Skeletal muscle satellite cell (primary cell): Measurements from ENCODE around the gene THRB.
"Not testable (repeated sequence)": the region's sequence is repeated elsewhere in the genome, so short reads cannot be mapped to it uniquely, and the experiment has no call there.

ENCODE experiments used
- H3K27me3 ChIP-seq: 2 replicates; pipeline ENCODE4 v1.7.0; 2013; ENCODE audit warnings: low read length; ENCODE audit not compliant: control insufficient read depth, insufficient read depth
- H3K36me3 ChIP-seq: 2 replicates; pipeline ENCODE4 v1.7.0; 2013; ENCODE audit warnings: mild to moderate bottlenecking, control low read depth, low read length; ENCODE audit not compliant: insufficient read depth
- H3K4me1 ChIP-seq: 2 replicates; pipeline ENCODE4 v1.7.0; 2013; ENCODE audit warnings: low read length; ENCODE audit not compliant: control insufficient read depth, insufficient read depth
- H3K4me2 ChIP-seq: 2 replicates; pipeline ENCODE4 v1.7.0; 2013; ENCODE audit warnings: mild to moderate bottlenecking, low read length
- H3K4me3 ChIP-seq: 2 replicates; pipeline ENCODE4 v1.7.0; 2013; ENCODE audit warnings: low read length
- H3K9ac ChIP-seq: 2 replicates; pipeline ENCODE4 v1.7.0; 2013; ENCODE audit warnings: mild to moderate bottlenecking, low read depth, low read length, moderate library complexity
- H3K9me3 ChIP-seq: replicated peaks from 2 replicates; pipeline ENCODE4 v1.7.0; 2013; ENCODE audit warnings: mild to moderate bottlenecking, control low read depth, low read length

Gene THRB

GRCh38 chr3:24437326-24437725 lies 57.3 kb downstream of the THRB start:
- Histone ChIP-seq H3K4me3 (no peak overlapping the region), H3K4me2 (no peak overlapping the region), H3K9ac (no peak overlapping the region), H3K9me3 (no peaks in the 10 kb centered on the region), H3K4me1 (peaks cover 7% of the 10 kb centered on the region), H3K27me3 (no peaks in the 10 kb centered on the region), H3K36me3 (no peaks in the 10 kb centered on the region)

- no peak overlapping the region for H3K4me2 ChIP-seq
- no peaks in the 10 kb centered on the region for H3K27me3 ChIP-seq
- H3K9me3 ChIP-seq, result no peaks in the 10 kb centered on the region
- no peak overlapping the region for H3K9ac ChIP-seq
- H3K4me1 ChIP-seq, result peaks cover 7% of the 10 kb centered on the region
- H3K4me3 ChIP-seq, result no peak overlapping the region
- H3K36me3 ChIP-seq, result no peaks in the 10 kb centered on the region
Observed at GRCh38 chr3:24435584-24435983, 59.1 kb downstream of the THRB start.

- Histone ChIP-seq H3K9ac (no peak overlapping the region), H3K36me3 (no peaks in the 10 kb centered on the region), H3K27me3 (no peaks in the 10 kb centered on the region), H3K4me1 (peaks cover 7% of the 10 kb centered on the region), H3K9me3 (no peaks in the 10 kb centered on the region), H3K4me3 (no peak overlapping the region), H3K4me2 (no peak overlapping the region)
Observed at GRCh38 chr3:24434651-24435050, 60.0 kb downstream of the THRB start.

- Histone ChIP-seq H3K36me3 (no peaks in the 10 kb centered on the region), H3K9ac (no peak overlapping the region), H3K27me3 (no peaks in the 10 kb centered on the region), H3K4me1 (peaks cover 7% of the 10 kb centered on the region), H3K4me3 (no peak overlapping the region), H3K9me3 (no peaks in the 10 kb centered on the region), H3K4me2 (no peak overlapping the region)
Observed at GRCh38 chr3:24433838-24434591, 60.6 kb downstream of the THRB start.

- H3K27me3 ChIP-seq, result no peaks in the 10 kb centered on the region
- H3K36me3 ChIP-seq, result no peaks in the 10 kb centered on the region
- no peak overlapping the region for H3K9ac ChIP-seq
- H3K4me3 ChIP-seq, result no peak overlapping the region
- no peaks in the 10 kb centered on the region for H3K9me3 ChIP-seq
- H3K4me2 ChIP-seq, result no peak overlapping the region
- peaks cover 7% of the 10 kb centered on the region for H3K4me1 ChIP-seq
Observed at GRCh38 chr3:24432989-24433388, 61.7 kb downstream of the THRB start.

GRCh38 chr3:24428481-24428880 lies 66.2 kb downstream of the THRB start:
- Histone ChIP-seq H3K36me3 (no peaks in the 10 kb centered on the region), H3K4me2 (no peak overlapping the region), H3K4me1 (peaks cover 1% of the 10 kb centered on the region), H3K4me3 (no peak overlapping the region), H3K27me3 (no peaks in the 10 kb centered on the region), H3K9me3 (no peaks in the 10 kb centered on the region), H3K9ac (no peak overlapping the region)

- Histone ChIP-seq H3K4me1 (no peaks in the 10 kb centered on the region), H3K4me3 (no peak overlapping the region), H3K36me3 (no peaks in the 10 kb centered on the region), H3K4me2 (no peak overlapping the region), H3K9ac (no peak overlapping the region), H3K27me3 (no peaks in the 10 kb centered on the region), H3K9me3 (no peaks in the 10 kb centered on the region)
Observed at GRCh38 chr3:24426896-24427295, 67.8 kb downstream of the THRB start.

- H3K4me3 ChIP-seq, H3K27me3 ChIP-seq, H3K4me1 ChIP-seq, H3K4me2 ChIP-seq, H3K9me3 ChIP-seq, H3K36me3 ChIP-seq, H3K9ac ChIP-seq: not testable (repeated sequence)
Observed at GRCh38 chr3:24420829-24421228, 73.8 kb downstream of the THRB start.

GRCh38 chr3:24420224-24420623 lies 74.4 kb downstream of the THRB start:
- H3K4me2 ChIP-seq, result no peak overlapping the region
- no peaks in the 10 kb centered on the region for H3K9me3 ChIP-seq
- H3K27me3 ChIP-seq, result no peaks in the 10 kb centered on the region
- H3K36me3 ChIP-seq, result no peaks in the 10 kb centered on the region
- no peaks in the 10 kb centered on the region for H3K4me1 ChIP-seq
- H3K9ac ChIP-seq, result no peak overlapping the region
- no peak overlapping the region for H3K4me3 ChIP-seq

- Histone ChIP-seq H3K27me3 (no peaks in the 10 kb centered on the region), H3K36me3 (no peaks in the 10 kb centered on the region), H3K9ac (no peak overlapping the region), H3K4me1 (no peaks in the 10 kb centered on the region), H3K4me3 (no peak overlapping the region), H3K9me3 (no peaks in the 10 kb centered on the region), H3K4me2 (no peak overlapping the region)
Observed at GRCh38 chr3:24419067-24419791, 75.4 kb downstream of the THRB start.

GRCh38 chr3:24417730-24418129 lies 76.9 kb downstream of the THRB start:
- H3K4me2 ChIP-seq, result no peak overlapping the region
- H3K9ac ChIP-seq, result no peak overlapping the region
- H3K36me3 ChIP-seq, result no peaks in the 10 kb centered on the region
- H3K4me1 ChIP-seq, result no peaks in the 10 kb centered on the region
- H3K4me3 ChIP-seq, result no peak overlapping the region
- H3K9me3 ChIP-seq, result no peaks in the 10 kb centered on the region
- no peaks in the 10 kb centered on the region for H3K27me3 ChIP-seq

GRCh38 chr3:24416224-24416623 lies 78.4 kb downstream of the THRB start:
- no peak overlapping the region for H3K4me3 ChIP-seq
- no peaks in the 10 kb centered on the region for H3K36me3 ChIP-seq
- H3K27me3 ChIP-seq, result no peaks in the 10 kb centered on the region
- no peaks in the 10 kb centered on the region for H3K4me1 ChIP-seq
- H3K4me2 ChIP-seq, result no peak overlapping the region
- no peaks in the 10 kb centered on the region for H3K9me3 ChIP-seq
- no peak overlapping the region for H3K9ac ChIP-seq
